Dendritic cell treated with granulocyte-macrophage colony-stimulating factor and Interleukin-4, amounts not matched to agents 40 ng/mL and 50 ng/mL, for 4 days (primary cell): ENCODE measurements around the gene TAS2R4.
"Not testable (repeated sequence)": the region's sequence is repeated elsewhere in the genome, so short reads cannot be mapped to it uniquely, and the experiment has no call there.

Source experiments
- H3K27ac Mint-ChIP-seq: one replicate; pipeline ENCODE4 v1.8.0; 2022; ENCODE audit warnings: mild to moderate bottlenecking, mixed read lengths
- H3K27me3 Mint-ChIP-seq: one replicate; pipeline ENCODE4 v1.8.0; 2022; ENCODE audit warnings: mild to moderate bottlenecking, mixed read lengths
- H3K36me3 Mint-ChIP-seq: one replicate; pipeline ENCODE4 v1.8.0; 2022; ENCODE audit warnings: low read depth, mixed read lengths
- H3K4me1 Mint-ChIP-seq: one replicate; pipeline ENCODE4 v1.8.0; 2022; ENCODE audit warnings: low read depth, mixed read lengths
- H3K4me3 Mint-ChIP-seq: one replicate; pipeline ENCODE4 v1.8.0; 2022; ENCODE audit warnings: mild to moderate bottlenecking, moderate library complexity, mixed read lengths
- H3K9me3 Mint-ChIP-seq: one replicate; pipeline ENCODE4 v1.8.0; 2022; ENCODE audit warnings: mixed read lengths
- intact Hi-C: fragments of 100-400 bp; cut with micrococcal nuclease; formaldehyde crosslinking; loops from one replicate; pipeline ENCODE4 v1.15.0; 2022

Gene TAS2R4, protein sequence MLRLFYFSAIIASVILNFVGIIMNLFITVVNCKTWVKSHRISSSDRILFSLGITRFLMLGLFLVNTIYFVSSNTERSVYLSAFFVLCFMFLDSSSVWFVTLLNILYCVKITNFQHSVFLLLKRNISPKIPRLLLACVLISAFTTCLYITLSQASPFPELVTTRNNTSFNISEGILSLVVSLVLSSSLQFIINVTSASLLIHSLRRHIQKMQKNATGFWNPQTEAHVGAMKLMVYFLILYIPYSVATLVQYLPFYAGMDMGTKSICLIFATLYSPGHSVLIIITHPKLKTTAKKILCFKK

DNA sequence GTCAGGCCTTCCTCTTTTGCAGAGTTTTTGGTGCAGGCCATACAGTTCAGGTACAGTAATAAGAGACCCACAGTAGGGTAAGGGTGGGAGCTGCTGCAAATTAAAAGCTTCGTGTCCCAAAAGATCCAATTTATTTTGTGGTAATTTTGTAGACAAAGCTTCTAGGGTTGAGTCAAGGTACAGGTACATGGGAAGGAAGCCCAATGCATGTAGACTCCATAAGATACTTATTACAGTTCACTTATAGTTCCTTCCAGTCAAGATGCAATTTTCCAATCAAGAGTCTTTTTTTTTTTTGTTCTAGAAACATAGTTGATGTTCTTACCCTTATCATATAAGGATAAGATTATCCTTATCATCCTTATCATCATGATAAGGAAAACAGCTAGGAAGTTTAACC is at the start of gene TAS2R4:
Gene TAS2R4, plus strand, starts transcription at position 301 of the 400 bp plus-strand sequence. CDS start 1,815 bp downstream, outside the sequence.
- intact Hi-C loops: no loop called here
- Mint-ChIP-seq H3K27me3 (no peaks in the 10 kb centered on the region), H3K4me3 (no peak within 1 kb of the TSS), H3K9me3 (peaks cover 12% of the 10 kb centered on the region), H3K27ac (no peak within 1 kb of the TSS), H3K4me1 (no peaks in the 10 kb centered on the region), H3K36me3 (peaks cover 66% of the 10 kb centered on the region)

DNA sequence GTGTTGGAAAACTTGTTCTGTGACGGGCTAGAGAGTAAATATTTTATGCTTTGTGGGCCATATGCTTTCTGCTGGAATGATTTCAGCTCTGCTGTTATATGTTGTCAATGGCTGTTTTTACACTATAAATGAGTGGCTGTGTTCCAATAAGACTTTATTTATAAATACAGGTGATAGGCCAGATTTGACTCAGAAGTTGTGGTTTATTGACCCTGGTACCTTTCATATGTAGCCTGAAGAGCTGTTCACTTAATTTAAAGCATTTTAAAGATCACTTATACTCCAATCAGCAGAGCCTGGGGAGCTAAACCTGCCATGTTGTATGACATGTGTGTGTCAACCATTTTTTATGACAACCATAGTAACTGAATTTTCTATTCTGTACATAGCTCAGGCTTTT is 47.5 kb upstream of the TAS2R4 start:
- no peaks in the 10 kb centered on the region for H3K36me3 Mint-ChIP-seq
- H3K27ac Mint-ChIP-seq: no peak overlapping the region
- H3K9me3 Mint-ChIP-seq: no peaks in the 10 kb centered on the region
- intact Hi-C loops: no loop called here
- H3K4me1 Mint-ChIP-seq: no peaks in the 10 kb centered on the region
- H3K27me3 Mint-ChIP-seq: no peaks in the 10 kb centered on the region
- no peak overlapping the region for H3K4me3 Mint-ChIP-seq

DNA sequence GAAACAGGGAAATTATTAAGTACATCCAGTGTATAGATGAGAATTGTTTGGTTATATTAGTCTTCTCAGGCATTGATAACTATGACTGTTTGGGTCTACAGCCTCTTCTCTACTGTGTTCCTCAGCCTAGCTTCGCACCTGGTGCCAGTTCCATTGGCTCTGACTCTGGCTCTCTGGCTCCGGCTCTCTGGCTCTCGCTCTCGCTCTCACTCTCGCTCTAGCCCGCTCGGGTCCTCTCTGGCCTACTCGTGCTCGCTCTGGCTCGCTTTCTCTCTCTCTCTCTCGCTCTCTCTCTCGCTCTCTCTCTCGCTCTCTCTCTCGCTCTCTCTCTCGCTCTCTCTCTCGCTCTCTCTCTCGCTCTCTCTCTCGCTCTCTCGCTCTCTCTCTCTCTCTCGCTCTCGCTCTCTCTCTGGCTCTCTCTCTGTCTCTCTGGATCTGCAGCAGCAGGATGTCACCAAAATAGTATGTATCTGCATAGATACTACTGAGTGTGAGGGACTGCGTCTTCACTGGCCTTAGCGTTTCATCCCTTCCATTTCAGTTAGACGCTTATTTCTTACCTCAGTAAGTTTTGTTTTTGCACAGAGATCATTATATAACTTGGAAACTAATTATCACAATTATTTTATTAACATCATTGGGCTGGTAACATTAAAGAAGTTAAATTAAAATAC is 44.9 kb upstream of the TAS2R4 start:
- Mint-ChIP-seq H3K9me3 (no peaks in the 10 kb centered on the region), H3K36me3 (no peaks in the 10 kb centered on the region), H3K27me3 (no peaks in the 10 kb centered on the region), H3K27ac (no peak overlapping the region), H3K4me1 (no peaks in the 10 kb centered on the region), H3K4me3 (no peak overlapping the region)
- intact Hi-C loops: loop anchor here (10.0 kb wide), 1 partner anchor 177 kb away; the partner anchor contains the start of gene AGK

DNA sequence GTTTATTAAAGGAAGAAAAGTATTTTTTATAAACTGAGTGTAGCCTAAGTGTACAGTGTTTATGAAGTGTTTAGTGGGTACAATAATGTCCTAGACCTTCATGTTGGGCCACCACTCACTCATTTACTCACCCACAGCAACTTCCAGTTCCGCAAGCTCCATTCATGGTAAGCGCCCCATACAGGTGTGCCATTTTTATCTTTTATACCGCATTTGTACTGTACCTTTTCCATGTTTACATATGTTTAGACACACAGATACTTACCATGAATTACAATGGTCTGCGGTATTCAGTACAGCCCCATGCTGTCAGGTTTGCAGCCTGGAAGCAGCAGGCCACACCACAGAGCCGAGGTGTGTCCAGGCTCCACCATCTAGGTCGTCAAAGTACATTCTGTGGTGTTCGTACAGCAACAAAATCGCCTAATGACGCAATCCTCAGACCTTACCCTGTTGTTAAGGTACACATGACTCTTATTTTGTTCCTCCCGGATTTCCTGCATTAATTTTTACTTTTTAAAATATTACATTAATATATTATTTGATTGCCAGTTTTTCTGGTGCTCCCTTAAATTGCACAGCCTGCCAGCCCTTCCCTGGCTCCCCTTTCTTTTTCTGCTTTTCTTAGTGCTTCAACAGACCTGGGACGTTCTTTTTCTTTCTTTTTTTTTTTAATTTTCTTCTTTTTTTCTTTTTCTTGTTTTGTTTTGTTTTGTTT is 39.2 kb upstream of the TAS2R4 start:
- H3K36me3 Mint-ChIP-seq: peaks cover 34% of the 10 kb centered on the region
- H3K4me3 Mint-ChIP-seq: peak overlapping the region; percentile 98
- H3K9me3 Mint-ChIP-seq: no peaks in the 10 kb centered on the region
- H3K27ac Mint-ChIP-seq: peak overlapping the region; percentile 97
- intact Hi-C loops: loop anchor here (5.0 to 10.0 kb wide), 2 partner anchors 35 to 182 kb away; partner anchors contain the start of genes AGK and DENND11
- no peaks in the 10 kb centered on the region for H3K27me3 Mint-ChIP-seq
- peaks cover 29% of the 10 kb centered on the region for H3K4me1 Mint-ChIP-seq

DNA sequence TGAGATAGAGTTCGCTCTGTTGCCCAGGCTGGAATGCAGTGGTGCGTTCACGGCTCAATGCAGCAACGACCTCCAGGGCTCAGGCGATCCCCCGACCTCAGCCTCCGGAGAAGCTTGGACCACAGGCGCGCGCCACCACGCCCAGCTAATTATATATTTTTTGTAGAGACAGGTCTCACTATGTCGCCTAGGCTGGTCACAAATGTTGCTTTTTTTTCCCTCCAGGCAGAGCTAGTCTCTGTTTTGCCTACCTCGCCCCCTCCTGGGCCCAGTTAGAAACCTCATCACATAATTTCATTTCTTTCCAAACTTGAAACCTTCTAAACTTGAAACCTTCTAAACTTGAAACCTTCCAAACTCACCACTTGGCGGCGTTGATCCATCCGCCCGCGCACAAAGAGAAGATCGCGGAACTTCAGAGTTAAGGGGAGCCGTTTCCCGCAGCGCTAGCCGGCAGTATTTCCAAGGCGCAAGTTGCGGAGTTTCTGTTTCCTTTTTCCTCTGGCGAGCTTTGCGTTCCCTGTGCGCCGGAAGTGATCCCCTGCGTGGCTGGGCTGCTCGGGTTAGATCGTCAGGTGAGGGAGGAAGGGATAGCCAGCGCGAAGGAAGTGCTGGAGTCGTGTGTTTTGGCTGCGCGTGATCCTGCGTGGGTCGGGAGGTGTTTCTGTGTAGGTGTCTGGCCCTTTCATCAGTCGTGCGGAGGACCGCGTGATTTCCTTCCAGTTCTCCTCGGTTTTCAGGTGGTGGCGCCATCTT is 38.5 kb upstream of the TAS2R4 start, which contains the start of gene SSBP1:
Gene SSBP1, plus strand, starts transcription at position 523 of the 756 bp plus-strand sequence. CDS start 809 bp downstream, outside the sequence.
- Mint-ChIP-seq H3K27ac (peak within 1 kb of the TSS; percentile 97), H3K4me3 (peak within 1 kb of the TSS; percentile 98), H3K4me1 (peaks cover 29% of the 10 kb centered on the region), H3K27me3 (no peaks in the 10 kb centered on the region), H3K9me3 (no peaks in the 10 kb centered on the region), H3K36me3 (peaks cover 41% of the 10 kb centered on the region)
- intact Hi-C loops: loop anchor here (1.0 to 10.0 kb wide), 3 partner anchors 36 to 183 kb away; partner anchors contain the start of genes AGK and DENND11

DNA sequence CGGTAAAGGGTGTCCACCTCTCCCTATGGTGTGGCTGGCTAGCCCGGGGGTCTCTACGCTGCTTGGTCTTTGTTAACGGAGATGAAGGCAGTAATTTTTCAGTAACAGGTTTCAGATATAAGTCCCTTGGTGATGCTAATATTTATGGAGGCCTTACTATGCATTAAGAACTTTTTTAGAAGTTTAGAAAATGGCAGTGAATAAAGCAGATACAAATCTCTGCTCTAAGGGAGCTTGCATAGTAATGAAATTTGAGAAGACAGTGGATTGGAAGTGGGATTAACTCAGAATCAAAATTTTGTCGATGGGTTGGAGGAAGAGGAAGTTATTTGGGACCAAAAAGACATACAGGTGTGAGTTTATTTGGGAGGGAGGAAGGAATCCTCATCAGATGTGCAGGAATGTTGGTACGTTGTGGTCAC is 37.9 kb upstream of the TAS2R4 start:
- Mint-ChIP-seq H3K4me1 (peaks cover 29% of the 10 kb centered on the region), H3K4me3 (peak overlapping the region; percentile 98), H3K9me3 (no peaks in the 10 kb centered on the region), H3K27me3 (no peaks in the 10 kb centered on the region), H3K27ac (peak overlapping the region; percentile 97), H3K36me3 (peaks cover 47% of the 10 kb centered on the region)
- intact Hi-C loops: loop anchor here (1.0 to 10.0 kb wide), 3 partner anchors 36 to 184 kb away; partner anchors contain the start of genes AGK and DENND11

DNA sequence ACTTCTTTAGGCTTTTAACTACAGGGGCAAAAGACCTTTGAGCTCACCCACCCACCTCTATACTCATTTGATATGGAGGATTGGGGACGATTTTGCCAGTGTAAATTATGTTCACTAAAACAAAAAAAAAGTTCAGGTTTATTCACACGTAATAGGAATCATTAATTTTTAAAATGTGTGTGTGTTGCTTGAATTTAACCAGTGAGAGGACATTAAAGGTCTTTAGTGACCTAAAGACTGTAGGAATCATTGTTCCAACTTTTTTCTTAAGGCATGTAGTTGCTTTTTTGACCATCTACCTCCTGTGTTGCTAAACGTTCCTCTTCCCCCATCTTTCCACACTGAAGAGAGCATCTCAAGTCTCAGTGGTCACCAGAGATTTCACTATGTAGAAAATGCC is 37.2 kb upstream of the TAS2R4 start:
- intact Hi-C loops: loop anchor here (5.0 to 10.0 kb wide), 2 partner anchors 37 to 184 kb away; partner anchors contain the start of genes AGK and DENND11
- Mint-ChIP-seq H3K27ac (peak overlapping the region; percentile 3), H3K4me1 (peaks cover 29% of the 10 kb centered on the region), H3K4me3 (peak overlapping the region; percentile 98), H3K36me3 (peaks cover 53% of the 10 kb centered on the region), H3K9me3 (no peaks in the 10 kb centered on the region), H3K27me3 (no peaks in the 10 kb centered on the region)

DNA sequence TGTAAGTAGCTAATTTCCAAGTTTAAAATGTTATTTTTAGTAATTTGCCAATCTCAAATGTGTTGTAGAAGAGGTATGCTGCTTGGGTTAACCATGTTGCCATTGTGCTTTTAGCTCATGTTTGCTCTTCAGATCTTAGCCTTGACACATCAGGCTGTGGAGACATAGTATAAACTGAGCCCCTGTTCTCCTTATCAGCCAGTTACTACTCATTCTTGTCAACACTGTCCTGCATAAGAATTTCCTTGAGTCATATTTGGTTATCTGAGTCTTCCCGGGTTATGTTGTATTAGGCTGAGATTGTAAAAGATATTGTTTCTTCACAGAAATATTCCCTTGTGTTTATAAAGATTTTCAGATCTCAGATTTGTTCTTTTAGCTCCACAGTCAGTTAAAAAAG is 34.2 kb upstream of the TAS2R4 start:
- peaks cover 25% of the 10 kb centered on the region for H3K4me1 Mint-ChIP-seq

DNA sequence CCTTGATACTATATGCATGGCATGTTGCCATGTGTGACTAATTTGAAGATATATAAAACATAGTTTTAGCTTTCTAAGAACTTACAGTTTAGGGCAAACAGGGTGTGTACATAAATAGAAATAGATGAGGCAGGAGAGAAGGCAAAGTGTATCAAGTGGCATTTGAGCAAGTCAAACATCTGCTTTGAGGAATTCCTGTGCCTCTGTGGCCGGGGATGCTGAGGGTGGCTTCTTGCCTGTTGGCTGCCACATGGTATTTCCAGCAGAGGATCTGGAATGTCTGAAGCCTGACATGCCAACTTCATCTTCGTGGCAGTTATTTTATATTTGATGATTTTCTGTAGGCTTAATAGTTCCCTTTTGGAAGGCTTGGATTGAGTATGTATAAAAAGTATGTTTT is 32.3 kb upstream of the TAS2R4 start:
- Mint-ChIP-seq H3K27me3 (no peaks in the 10 kb centered on the region), H3K36me3 (peaks cover 77% of the 10 kb centered on the region), H3K4me3 (no peak overlapping the region), H3K9me3 (no peaks in the 10 kb centered on the region), H3K4me1 (peaks cover 12% of the 10 kb centered on the region), H3K27ac (no peak overlapping the region)
- intact Hi-C loops: no loop called here

More for the DNA sequence above, 34.2 kb upstream of the TAS2R4 start:
- Mint-ChIP-seq H3K36me3 (peaks cover 72% of the 10 kb centered on the region), H3K27me3 (no peaks in the 10 kb centered on the region), H3K4me3 (no peak overlapping the region), H3K27ac (no peak overlapping the region), H3K9me3 (no peaks in the 10 kb centered on the region)
- intact Hi-C loops: no loop called here

DNA sequence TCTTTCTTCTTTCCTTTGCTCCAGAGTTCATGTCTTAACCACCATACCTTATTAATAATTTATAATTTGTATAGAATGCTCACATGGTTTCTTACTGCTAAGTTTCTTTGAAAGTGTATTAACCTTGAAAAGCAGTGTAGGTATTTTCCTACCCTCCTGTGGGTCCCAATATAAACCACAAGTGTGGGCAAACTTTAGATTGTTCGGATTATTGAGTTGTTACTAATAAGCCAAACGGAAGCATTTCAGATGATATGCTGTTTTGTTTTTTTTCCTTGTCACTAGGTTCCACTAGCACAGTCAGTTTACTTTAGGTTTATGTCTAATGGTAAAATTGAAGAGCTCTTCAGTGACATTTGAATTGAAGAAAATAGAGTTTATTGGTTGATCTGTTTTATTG is 28.1 kb upstream of the TAS2R4 start:
- intact Hi-C loops: no loop called here
- H3K4me3 Mint-ChIP-seq: no peak overlapping the region
- H3K36me3 Mint-ChIP-seq: peaks cover 88% of the 10 kb centered on the region
- H3K4me1 Mint-ChIP-seq: no peaks in the 10 kb centered on the region
- no peak overlapping the region for H3K27ac Mint-ChIP-seq
- H3K9me3 Mint-ChIP-seq: peaks cover 28% of the 10 kb centered on the region
- no peaks in the 10 kb centered on the region for H3K27me3 Mint-ChIP-seq

DNA sequence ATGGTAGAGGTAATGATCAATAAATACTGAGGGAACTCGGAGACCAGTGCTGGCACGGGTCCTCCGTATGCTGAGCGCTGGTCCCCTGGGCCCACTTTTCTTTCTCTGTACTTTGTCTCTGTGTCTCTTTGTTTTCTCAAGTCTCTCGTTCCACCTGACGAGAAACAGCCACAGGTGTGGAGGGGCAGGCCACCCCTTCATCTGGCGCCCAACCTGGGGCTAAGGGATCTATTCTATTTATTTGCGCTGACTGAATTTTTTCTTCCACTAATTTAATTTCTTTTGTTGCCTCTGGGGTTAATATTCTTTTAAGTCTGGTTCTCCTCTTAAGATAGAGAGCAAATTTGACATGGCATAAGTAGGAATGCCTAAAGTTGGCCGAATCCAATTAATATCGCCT is 24.6 kb upstream of the TAS2R4 start:
- H3K4me1 Mint-ChIP-seq, H3K27ac Mint-ChIP-seq, H3K4me3 Mint-ChIP-seq, H3K27me3 Mint-ChIP-seq: not testable (repeated sequence)
- intact Hi-C loops: loop anchor here (10.0 kb wide), 1 partner anchor 223 kb away; the partner anchor contains the start of gene TAS2R38
- Mint-ChIP-seq H3K36me3 (peaks cover 96% of the 10 kb centered on the region), H3K9me3 (peaks cover 28% of the 10 kb centered on the region)

DNA sequence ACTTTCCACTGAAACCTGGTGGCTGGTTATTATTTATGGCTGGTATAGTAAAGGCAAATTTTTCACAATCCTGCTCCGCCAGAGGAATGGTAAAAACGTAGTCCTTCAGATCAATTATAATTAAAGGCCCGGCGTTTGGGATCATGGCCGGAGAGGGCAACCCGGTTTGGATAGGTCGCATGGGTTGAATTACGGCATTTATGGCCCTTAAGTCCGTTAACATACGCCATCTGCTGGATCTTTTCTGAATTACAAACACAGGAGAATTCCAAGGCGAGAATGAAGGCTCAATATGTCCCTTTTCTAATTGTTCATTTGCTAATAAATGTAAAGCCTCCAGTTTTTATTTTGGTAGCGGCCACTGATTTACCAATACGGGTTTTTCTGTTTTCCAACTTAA is 23.8 kb upstream of the TAS2R4 start:
- Mint-ChIP-seq H3K9me3 (peaks cover 28% of the 10 kb centered on the region), H3K27ac (no peak overlapping the region), H3K4me1 (no peaks in the 10 kb centered on the region), H3K27me3 (no peaks in the 10 kb centered on the region), H3K4me3 (no peak overlapping the region), H3K36me3 (peaks cover 97% of the 10 kb centered on the region)
- intact Hi-C loops: loop anchor here (10.0 kb wide), 1 partner anchor 222 kb away; the partner anchor contains the start of gene TAS2R38

DNA sequence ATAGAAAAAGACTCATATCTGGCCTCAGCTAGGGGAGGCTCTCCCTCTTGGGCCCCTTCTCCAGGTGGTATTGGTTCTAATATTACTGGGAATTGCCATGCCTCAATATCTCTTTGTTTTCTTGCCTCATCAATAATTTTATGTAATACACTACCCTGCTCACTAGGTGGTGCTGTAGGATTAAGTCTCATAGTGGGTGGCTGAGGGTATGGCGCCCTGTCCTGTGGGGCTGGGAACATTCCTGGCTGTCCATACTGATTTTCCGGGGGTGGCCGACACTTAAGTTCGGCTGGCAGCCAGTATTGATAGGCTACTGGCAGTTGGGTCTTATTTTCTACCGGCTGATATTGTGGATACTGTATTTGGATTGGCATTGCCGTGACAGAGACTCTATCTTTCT is 21.5 kb upstream of the TAS2R4 start:
- no peak overlapping the region for H3K27ac Mint-ChIP-seq
- no peak overlapping the region for H3K4me3 Mint-ChIP-seq
- peaks cover 98% of the 10 kb centered on the region for H3K36me3 Mint-ChIP-seq
- no peaks in the 10 kb centered on the region for H3K4me1 Mint-ChIP-seq
- intact Hi-C loops: loop anchor here (5.0 to 10.0 kb wide), 2 partner anchors 220 to 432 kb away; partner anchors contain the start of gene TAS2R38
- no peaks in the 10 kb centered on the region for H3K27me3 Mint-ChIP-seq
- H3K9me3 Mint-ChIP-seq: peaks cover 28% of the 10 kb centered on the region
